Erythroblast (primary cell): ENCODE measurements around the gene NID1.

Experiments
- GATA1 ChIP-seq: IDR thresholded peaks from 2 replicates; pipeline ENCODE4 v1.6.1; 2011; ENCODE audit warnings: low read depth, mild to moderate bottlenecking, control low read depth, low read length, moderate library complexity
- POLR2A ChIP-seq: IDR thresholded peaks from 2 replicates; pipeline ENCODE4 v1.6.1; 2011; ENCODE audit warnings: mild to moderate bottlenecking, low read length

DNA sequence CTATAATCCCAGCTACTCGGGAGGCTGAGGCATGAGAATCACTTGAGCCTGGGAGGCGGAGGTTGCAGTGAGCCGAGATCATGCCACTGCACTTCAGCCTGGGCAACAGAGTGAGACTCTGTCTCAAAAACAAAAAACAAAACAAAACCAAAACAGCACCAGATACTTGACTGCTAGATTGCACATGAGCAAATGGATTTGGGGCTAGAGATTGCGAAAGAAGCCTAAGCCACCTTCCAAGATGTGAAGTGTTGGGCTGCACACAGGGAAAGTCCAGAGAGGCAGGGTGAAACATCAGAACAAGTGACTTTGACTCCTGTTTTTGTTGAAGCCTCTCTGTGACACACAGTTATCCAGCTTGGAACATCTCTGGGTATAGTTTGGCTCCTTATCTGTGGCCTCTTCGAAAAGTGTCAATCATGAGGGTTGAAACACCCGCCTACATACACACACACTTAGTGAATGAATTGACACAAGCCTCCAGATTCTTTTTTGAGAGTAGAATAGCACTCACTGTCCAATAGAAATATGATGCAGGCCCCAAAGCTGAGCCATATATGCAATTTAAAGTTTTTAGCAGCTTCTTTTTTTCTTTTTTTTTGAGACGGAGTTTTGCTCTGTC lies 43.2 kb upstream of the NID1 start:
- no peak for TF ChIP-seq POLR2A
- no peak for TF ChIP-seq GATA1
